GM21360 (cell line): Measurements from ENCODE around the gene TM9SF2.

Experiments used
- ATAC-seq: cut with Tn5 transposase; IDR thresholded peaks from one replicate; pipeline ENCODE4 v1.9.1; 2021; ENCODE audit warnings: mild to moderate bottlenecking, moderate library complexity; ENCODE audit not compliant: unreplicated experiment

TM9SF2 gene

GRCh38 chr13:99575376-99576120, 74.3 kb downstream of the TM9SF2 start:
- ATAC-seq = no peak

GRCh38 chr13:99577934-99578917, 77.0 kb downstream of the TM9SF2 start:
- no peak for ATAC-seq

- no peak for ATAC-seq
These were observed 79.4 kb downstream of the TM9SF2 start for GRCh38 chr13:99580500-99581268.

GRCh38 chr13:99582511-99582910, 81.2 kb downstream of the TM9SF2 start:
- no peak for ATAC-seq

GRCh38 chr13:99585609-99586008, 84.3 kb downstream of the TM9SF2 start:
- no peak for ATAC-seq

- ATAC-seq = no peak
These were observed 85.7 kb downstream of the TM9SF2 start for GRCh38 chr13:99587021-99587420.

GRCh38 chr13:99587893-99588606, 86.8 kb downstream of the TM9SF2 start:
- no peak for ATAC-seq

GRCh38 chr13:99589575-99589974, 88.3 kb downstream of the TM9SF2 start:
- ATAC-seq = no peak

- ATAC-seq = no peak
These were observed 89.3 kb downstream of the TM9SF2 start for GRCh38 chr13:99590519-99591011.

- ATAC-seq = no peak
These were observed 94.9 kb downstream of the TM9SF2 start for GRCh38 chr13:99596180-99596579.

GRCh38 chr13:99600318-99600717, 99.0 kb downstream of the TM9SF2 start:
- ATAC-seq = no peak

- ATAC-seq = no peak
These were observed 100.3 kb downstream of the TM9SF2 start for GRCh38 chr13:99601535-99601934.

- no peak for ATAC-seq
These were observed 103.4 kb downstream of the TM9SF2 start for GRCh38 chr13:99604636-99605035.

- ATAC-seq = peak; percentile 59
These were observed 104.4 kb downstream of the TM9SF2 start for GRCh38 chr13:99605420-99606323.

GRCh38 chr13:99606324-99607066, 105.2 kb downstream of the TM9SF2 start, which contains the start of gene CLYBL:
Gene CLYBL (plus strand): TSS chr13:99606690.
- peak; percentile 78 for ATAC-seq

- no peak for ATAC-seq
These were observed 107.1 kb downstream of the TM9SF2 start for GRCh38 chr13:99608345-99608744.

- ATAC-seq = no peak
These were observed 109.5 kb downstream of the TM9SF2 start for GRCh38 chr13:99610702-99611289.
